NCI-H2171 (cell line): ENCODE measurements around the gene LTB4R.
A peak's percentile ranks its signal among the peaks of the same experiment; 100 is the strongest.
"Not testable (repeated sequence)": the region's sequence is repeated elsewhere in the genome, so short reads cannot be mapped to it uniquely, and the experiment has no call there.

Experiments used
- DNase-seq: peaks from one replicate; lab custom pipeline; 2025; lab: John Stamatoyannopoulos, UW

LTB4R gene

GRCh38 chr14:24324024-24324423 is 12.7 kb downstream of the LTB4R start:
- no peak for DNase-seq

GRCh38 chr14:24325041-24325530 is 13.8 kb downstream of the LTB4R start:
- DNase-seq = no peak

- DNase-seq = no peak
These were observed 14.7 kb downstream of the LTB4R start for GRCh38 chr14:24325963-24326362.

- no peak for DNase-seq
These were observed 16.0 kb downstream of the LTB4R start for GRCh38 chr14:24327303-24327702.

- DNase-seq = not testable (repeated sequence)
These were observed 16.6 kb downstream of the LTB4R start for GRCh38 chr14:24327914-24328313.

- no peak for DNase-seq
These were observed 17.9 kb downstream of the LTB4R start for GRCh38 chr14:24329073-24329663.

GRCh38 chr14:24329736-24330135 is 18.4 kb downstream of the LTB4R start:
- DNase-seq = no peak

- no peak for DNase-seq
These were observed 19.8 kb downstream of the LTB4R start for GRCh38 chr14:24330973-24331674.

- DNase-seq = no peak
These were observed 20.5 kb downstream of the LTB4R start for GRCh38 chr14:24331731-24332267.

- DNase-seq = peak; percentile 93
These were observed 21.1 kb downstream of the LTB4R start for GRCh38 chr14:24332268-24332993.

GRCh38 chr14:24334431-24335291 is 23.4 kb downstream of the LTB4R start, which contains the start of gene ADCY4:
Gene ADCY4 (minus strand): TSS chr14:24335071. CDS start chr14:24334652, 419 bp downstream.
- DNase-seq = no peak

GRCh38 chr14:24335461-24336171 is 24.3 kb downstream of the LTB4R start:
- no peak for DNase-seq

GRCh38 chr14:24337144-24337823 is 26.0 kb downstream of the LTB4R start:
- DNase-seq = no peak

- no peak for DNase-seq
These were observed 26.5 kb downstream of the LTB4R start for GRCh38 chr14:24337824-24338175.

GRCh38 chr14:24338843-24339242 is 27.5 kb downstream of the LTB4R start:
- no peak for DNase-seq

GRCh38 chr14:24339284-24340151 is 28.2 kb downstream of the LTB4R start, which contains the start of gene RIPK3:
Gene RIPK3 (minus strand): TSS chr14:24339991. CDS start chr14:24339826, 165 bp downstream.
- DNase-seq = no peak

- DNase-seq = no peak
These were observed 29.3 kb downstream of the LTB4R start for GRCh38 chr14:24340606-24341005.

GRCh38 chr14:24342889-24343288 is 31.6 kb downstream of the LTB4R start:
- DNase-seq = no peak
